HepG2 (cell line): ENCODE measurements around the gene ANKRD55.

ENCODE experiments used
- BHLHE40 ChIP-seq: IDR thresholded peaks from 2 replicates; pipeline ENCODE4 v1.6.1; 2011; ENCODE audit warnings: low read length, improper control_type of control experiment
- DBP ChIP-seq: sonication (generic); formaldehyde crosslinking; IDR thresholded peaks from 2 replicates; pipeline ENCODE4 v1.4.0; 2020; ENCODE audit warnings: missing genetic modification reagents; ENCODE audit errors: not compliant biosample characterization
- KAT7 ChIP-seq: IDR thresholded peaks from 2 replicates; pipeline ENCODE4 v1.6.1; 2018; ENCODE audit warnings: borderline replicate concordance, missing compliant biosample characterization
- NFYB ChIP-seq: sonication (generic); formaldehyde crosslinking; IDR thresholded peaks from 2 replicates; pipeline ENCODE4 v1.4.0; 2020; ENCODE audit warnings: missing genetic modification reagents
- ZNF274 ChIP-seq: sonication (generic); formaldehyde crosslinking; IDR thresholded peaks from 2 replicates; pipeline ENCODE4 v1.5.1; 2020; ENCODE audit warnings: mild to moderate bottlenecking, missing genetic modification reagents
- ZNF460 ChIP-seq: sonication (generic); formaldehyde crosslinking; IDR thresholded peaks from 2 replicates; pipeline ENCODE4 v1.5.1; 2020; ENCODE audit warnings: missing genetic modification reagents, mild to moderate bottlenecking, borderline replicate concordance
- TF ChIP-seq, protein P1 (sequence below): sonication (generic); formaldehyde crosslinking; IDR thresholded peaks from 2 replicates; pipeline ENCODE4 v1.5.0; 2020; ENCODE audit warnings: mild to moderate bottlenecking, missing genetic modification reagents, moderate library complexity

DNA sequence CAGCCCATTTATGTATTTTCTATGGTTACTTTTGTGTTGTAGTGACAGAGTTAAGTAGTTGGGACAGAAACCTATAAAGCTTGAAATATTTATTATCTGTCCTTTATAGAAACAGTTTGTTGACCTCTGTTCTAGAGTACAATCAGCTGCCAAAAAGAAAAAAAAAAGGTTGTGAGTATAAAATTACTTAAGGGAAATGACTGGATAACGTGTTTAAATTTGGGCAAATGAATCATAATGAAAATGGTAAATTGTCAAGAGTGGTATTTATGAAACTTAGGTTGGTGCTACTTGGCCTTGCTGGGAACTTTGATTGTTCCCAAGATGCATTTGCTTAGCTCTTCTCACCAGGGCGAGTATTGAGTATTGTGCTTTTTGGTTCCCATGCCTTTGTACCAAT, 168.1 kb downstream of the ANKRD55 start:
- TF ChIP-seq KAT7 (CRISPR knock-in tag) (no peak), BHLHE40 (no peak), NFYB (CRISPR knock-in tag) (no peak), ZNF460 (CRISPR knock-in tag) (no peak), ZNF274 (CRISPR knock-in tag) (no peak), DBP (no peak)
- TF ChIP-seq, protein P1, sequence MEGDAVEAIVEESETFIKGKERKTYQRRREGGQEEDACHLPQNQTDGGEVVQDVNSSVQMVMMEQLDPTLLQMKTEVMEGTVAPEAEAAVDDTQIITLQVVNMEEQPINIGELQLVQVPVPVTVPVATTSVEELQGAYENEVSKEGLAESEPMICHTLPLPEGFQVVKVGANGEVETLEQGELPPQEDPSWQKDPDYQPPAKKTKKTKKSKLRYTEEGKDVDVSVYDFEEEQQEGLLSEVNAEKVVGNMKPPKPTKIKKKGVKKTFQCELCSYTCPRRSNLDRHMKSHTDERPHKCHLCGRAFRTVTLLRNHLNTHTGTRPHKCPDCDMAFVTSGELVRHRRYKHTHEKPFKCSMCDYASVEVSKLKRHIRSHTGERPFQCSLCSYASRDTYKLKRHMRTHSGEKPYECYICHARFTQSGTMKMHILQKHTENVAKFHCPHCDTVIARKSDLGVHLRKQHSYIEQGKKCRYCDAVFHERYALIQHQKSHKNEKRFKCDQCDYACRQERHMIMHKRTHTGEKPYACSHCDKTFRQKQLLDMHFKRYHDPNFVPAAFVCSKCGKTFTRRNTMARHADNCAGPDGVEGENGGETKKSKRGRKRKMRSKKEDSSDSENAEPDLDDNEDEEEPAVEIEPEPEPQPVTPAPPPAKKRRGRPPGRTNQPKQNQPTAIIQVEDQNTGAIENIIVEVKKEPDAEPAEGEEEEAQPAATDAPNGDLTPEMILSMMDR (CRISPR knock-in tag) = no peak
